GM19438 (cell line): ENCODE results near the gene MANEAL.

Experiments
- ATAC-seq: cut with Tn5 transposase; IDR thresholded peaks from one replicate; pipeline ENCODE4 v1.9.1; 2021; ENCODE audit warnings: low read depth; ENCODE audit not compliant: unreplicated experiment

Gene MANEAL

DNA sequence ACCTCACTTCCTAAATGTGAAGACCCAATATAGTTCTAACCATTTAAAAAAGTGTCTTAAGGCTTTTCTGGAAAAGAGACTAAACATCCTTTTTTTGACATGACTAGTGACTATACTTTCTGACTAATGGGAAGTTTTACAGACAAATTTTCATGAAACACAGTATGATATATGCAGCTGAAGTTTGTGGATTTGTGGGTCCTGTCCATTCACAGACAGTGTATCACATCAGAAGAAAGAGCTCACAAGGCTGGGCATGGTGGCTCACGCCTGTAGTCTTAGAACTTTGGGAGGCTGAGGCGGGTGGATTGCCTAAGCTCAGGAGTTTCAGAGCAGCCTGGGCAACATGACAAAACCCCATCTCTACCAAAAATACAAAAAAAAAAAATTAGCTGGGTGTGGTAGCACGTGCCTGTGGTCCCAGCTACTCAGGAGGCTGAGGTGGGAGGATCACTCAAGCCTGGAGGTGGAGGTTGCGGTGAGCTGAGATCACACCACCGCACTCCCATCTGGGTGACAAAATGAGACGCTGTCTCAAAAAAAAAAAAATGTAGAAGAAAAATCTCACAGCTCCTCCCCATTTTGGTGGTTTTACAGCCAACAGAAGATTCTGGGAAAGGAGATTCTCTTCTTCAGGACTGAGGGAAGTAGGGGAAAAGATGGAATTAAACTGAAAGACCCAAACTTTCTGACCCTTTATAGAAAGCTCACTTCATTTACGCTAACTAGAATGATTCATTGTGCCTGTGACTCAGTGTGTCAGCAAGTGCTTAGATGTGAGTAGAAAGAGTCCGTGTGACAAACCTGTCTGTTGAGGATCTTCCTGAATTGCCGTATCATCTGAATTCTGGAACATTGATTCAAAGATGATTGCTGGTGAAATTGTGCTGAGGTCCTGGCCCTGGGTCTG, 29.5 kb downstream of the MANEAL start:
- ATAC-seq, result no peak

DNA sequence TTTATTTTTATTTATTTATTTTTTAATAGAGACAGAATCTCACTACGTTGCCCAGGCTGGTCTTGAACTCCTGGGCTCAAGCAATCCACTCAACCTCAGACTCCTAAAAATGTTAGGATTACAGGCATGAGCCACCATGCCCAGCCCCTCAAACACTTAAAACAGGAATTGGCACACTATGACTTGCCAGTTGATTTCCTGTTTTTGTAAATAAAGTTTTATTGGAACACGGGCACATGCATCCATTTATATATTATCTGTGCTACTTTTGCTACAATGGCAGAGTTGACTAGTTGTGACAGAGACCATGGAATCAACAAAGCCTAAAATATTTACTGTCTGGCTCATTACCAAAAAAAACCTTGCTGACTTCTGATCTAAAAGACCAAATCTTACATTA, 30.4 kb downstream of the MANEAL start:
- ATAC-seq, result no peak

DNA sequence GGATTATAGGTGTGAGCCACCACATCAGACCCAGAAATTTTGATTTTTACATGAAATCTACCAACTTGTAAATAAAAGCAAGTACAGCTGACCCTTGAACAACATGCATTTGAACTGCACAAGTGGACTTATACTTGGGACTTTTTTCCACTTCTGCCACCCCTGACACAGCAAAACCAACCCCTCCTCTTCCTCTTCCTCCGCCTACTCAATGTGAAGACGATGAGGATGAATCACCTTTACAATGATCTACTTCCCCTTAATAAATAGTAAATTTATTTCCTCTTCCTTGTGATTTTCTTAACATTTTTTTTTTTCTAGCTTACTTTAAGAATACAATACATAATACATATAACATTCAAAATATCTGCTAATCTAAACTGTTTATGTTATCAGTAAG, 31.9 kb downstream of the MANEAL start:
- no peak for ATAC-seq

- ATAC-seq, result no peak
Observed at GRCh38 chr1:37828410-37829074, 34.9 kb downstream of the MANEAL start.

GRCh38 chr1:37831109-37831508, 37.5 kb downstream of the MANEAL start:
- ATAC-seq, result no peak

DNA sequence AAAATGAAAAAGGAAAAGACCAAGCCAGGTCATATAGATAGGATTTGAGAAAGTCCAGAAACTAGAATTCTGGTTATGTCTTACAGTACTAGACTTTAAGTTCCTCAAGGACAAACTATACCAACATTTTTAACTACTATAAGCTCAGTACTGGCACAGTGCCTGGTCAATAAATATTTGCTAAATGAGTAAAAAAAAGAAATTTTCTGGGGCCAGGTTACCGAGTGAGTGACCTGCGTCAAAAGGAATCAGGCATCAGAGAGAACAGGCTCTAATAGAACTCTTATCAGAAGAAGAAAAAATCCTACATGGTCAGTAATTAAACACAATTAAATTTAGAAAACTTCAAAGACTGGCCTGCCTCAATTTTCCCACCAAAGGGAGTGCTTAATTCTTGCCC, 38.2 kb downstream of the MANEAL start:
- no peak for ATAC-seq

- no peak for ATAC-seq
Observed at GRCh38 chr1:37836788-37837187, 43.1 kb downstream of the MANEAL start.

GRCh38 chr1:37839676-37840075, 46.0 kb downstream of the MANEAL start:
- ATAC-seq, result no peak

GRCh38 chr1:37840711-37841110, 47.1 kb downstream of the MANEAL start:
- no peak for ATAC-seq

GRCh38 chr1:37841652-37842051, 48.0 kb downstream of the MANEAL start:
- no peak for ATAC-seq

DNA sequence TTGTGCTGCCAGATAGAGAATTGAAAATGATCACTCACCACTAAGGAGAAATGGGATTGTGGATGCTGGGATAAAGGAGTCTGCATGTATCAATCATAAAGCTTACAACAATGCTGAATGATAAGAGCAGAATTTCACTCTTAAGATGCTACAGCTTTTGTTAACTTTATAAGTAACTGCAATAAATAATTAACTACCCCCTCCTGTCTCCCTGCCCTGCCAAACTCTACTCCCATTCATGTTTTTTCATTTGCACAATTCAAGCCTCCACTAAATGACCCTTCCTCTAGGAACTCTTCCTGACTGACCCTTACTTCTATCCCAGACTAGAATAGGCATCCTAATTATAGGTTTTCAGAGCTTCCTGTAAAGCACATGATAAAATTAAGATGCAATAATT, 50.9 kb downstream of the MANEAL start:
- no peak for ATAC-seq

DNA sequence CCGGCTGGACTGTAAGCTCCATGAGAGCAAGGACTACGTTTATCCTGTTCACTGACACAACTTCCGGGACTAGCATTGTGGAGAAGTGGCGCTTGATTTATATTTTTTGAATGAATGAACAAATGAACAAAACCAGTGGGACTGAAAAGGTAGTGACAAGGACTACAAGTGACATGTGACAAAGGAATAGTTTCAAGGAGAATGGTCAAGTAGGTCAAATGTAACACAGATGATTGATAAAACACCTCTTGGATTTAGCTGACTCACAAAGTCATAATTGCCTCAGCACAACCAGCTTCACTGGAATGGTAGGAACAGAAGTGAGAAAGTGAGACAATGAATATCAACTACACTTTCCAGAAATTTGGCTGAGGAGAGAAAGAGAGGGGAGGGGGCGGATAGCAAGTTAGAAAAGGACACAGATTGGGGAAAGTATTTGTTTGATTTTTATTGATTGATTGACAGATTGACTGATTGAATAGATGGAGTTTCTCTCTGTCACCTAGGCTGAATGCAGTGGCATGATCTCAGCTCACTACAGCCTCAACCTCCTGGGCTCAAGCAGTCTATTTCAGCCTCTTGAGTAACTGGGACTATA, 51.5 kb downstream of the MANEAL start:
- ATAC-seq, result no peak

GRCh38 chr1:37845786-37846185, 52.1 kb downstream of the MANEAL start:
- ATAC-seq, result no peak

- ATAC-seq, result no peak
Observed at GRCh38 chr1:37846647-37847339, 53.1 kb downstream of the MANEAL start.

GRCh38 chr1:37849480-37849879, 55.8 kb downstream of the MANEAL start:
- ATAC-seq, result no peak

- ATAC-seq, result no peak
Observed at GRCh38 chr1:37850352-37850955, 56.8 kb downstream of the MANEAL start.
